GM18867 (cell line): Measurements from ENCODE around the gene UBXN6.

Source experiments
- ATAC-seq: cut with Tn5 transposase; IDR thresholded peaks from one replicate; pipeline ENCODE4 v1.9.1; 2021; ENCODE audit warnings: mild to moderate bottlenecking, moderate library complexity; ENCODE audit not compliant: unreplicated experiment

The UBXN6 gene

GRCh38 chr19:4493929-4494690 is 36.5 kb upstream of the UBXN6 start:
- ATAC-seq, result no peak

- ATAC-seq, result no peak
Measured at GRCh38 chr19:4493104-4493928, 35.7 kb upstream of the UBXN6 start.

- no peak for ATAC-seq
Measured at GRCh38 chr19:4492337-4493103, 34.9 kb upstream of the UBXN6 start.

GRCh38 chr19:4491446-4491845 is 33.9 kb upstream of the UBXN6 start:
- no peak for ATAC-seq

GRCh38 chr19:4488496-4488895 is 30.9 kb upstream of the UBXN6 start:
- ATAC-seq, result no peak

- no peak for ATAC-seq
Measured at GRCh38 chr19:4487572-4487971, 30.0 kb upstream of the UBXN6 start.

- no peak for ATAC-seq
Measured at GRCh38 chr19:4483385-4483784, 25.8 kb upstream of the UBXN6 start.

GRCh38 chr19:4482721-4483364 is 25.2 kb upstream of the UBXN6 start:
- ATAC-seq, result no peak

- ATAC-seq, result no peak
Measured at GRCh38 chr19:4477034-4477801, 19.6 kb upstream of the UBXN6 start.

- no peak for ATAC-seq
Measured at GRCh38 chr19:4474514-4475022, 17.0 kb upstream of the UBXN6 start.

GRCh38 chr19:4473763-4474513 is 16.3 kb upstream of the UBXN6 start:
- no peak for ATAC-seq

- ATAC-seq, result no peak
Measured at GRCh38 chr19:4473011-4473762, 15.6 kb upstream of the UBXN6 start.

GRCh38 chr19:4472174-4472974 is 14.8 kb upstream of the UBXN6 start, which contains the start of gene HDGFL2:
Gene HDGFL2, plus strand, starts transcription at chr19:4472297. Its CDS starts 54 bp downstream, at chr19:4472351.
- no peak for ATAC-seq

GRCh38 chr19:4471403-4472173 is 14.0 kb upstream of the UBXN6 start:
- peak; percentile 80 for ATAC-seq

- no peak for ATAC-seq
Measured at GRCh38 chr19:4467835-4468234, 10.2 kb upstream of the UBXN6 start.

- ATAC-seq, result no peak
Measured at GRCh38 chr19:4464815-4465581, 7.4 kb upstream of the UBXN6 start.
